GM21526 (cell line): ENCODE measurements around the gene OR8S1.
"Not testable (repeated sequence)": the region's sequence is repeated elsewhere in the genome, so short reads cannot be mapped to it uniquely, and the experiment has no call there.

Source experiments
- ATAC-seq: cut with Tn5 transposase; IDR thresholded peaks from one replicate; pipeline ENCODE4 v1.9.1; 2021; ENCODE audit warnings: moderate library complexity; ENCODE audit not compliant: unreplicated experiment, low FRiP score

The OR8S1 gene

DNA sequence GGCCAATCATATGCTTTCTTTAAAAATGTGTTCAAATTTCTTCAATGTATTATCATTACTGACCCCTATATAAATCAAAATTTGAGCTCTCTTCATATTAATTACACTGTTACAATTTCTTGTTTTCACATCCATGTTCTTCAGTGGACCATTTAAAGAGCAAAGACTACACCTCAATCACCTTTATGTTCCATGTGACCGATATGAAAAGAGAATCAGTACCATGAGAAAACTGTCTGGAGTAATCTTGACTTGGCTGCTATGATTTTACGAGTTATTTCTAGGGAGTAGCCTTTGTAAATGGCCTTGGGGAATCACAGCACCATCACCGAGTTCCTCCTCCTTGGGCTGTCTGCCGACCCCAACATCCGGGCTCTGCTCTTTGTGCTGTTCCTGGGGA is at the start of gene OR8S1:
Gene OR8S1 (plus strand): TSS at position 301 of the 400 bp plus-strand sequence. CDS start 0 bp downstream, at position 301.
- no peak for ATAC-seq

GRCh38 chr12:48482198-48482597 is 43.2 kb upstream of the OR8S1 start, which contains the start of gene C12orf54:
C12orf54 (plus strand) TSS chr12:48482498; CDS start chr12:48483297, 799 bp downstream.
- ATAC-seq, result no peak

DNA sequence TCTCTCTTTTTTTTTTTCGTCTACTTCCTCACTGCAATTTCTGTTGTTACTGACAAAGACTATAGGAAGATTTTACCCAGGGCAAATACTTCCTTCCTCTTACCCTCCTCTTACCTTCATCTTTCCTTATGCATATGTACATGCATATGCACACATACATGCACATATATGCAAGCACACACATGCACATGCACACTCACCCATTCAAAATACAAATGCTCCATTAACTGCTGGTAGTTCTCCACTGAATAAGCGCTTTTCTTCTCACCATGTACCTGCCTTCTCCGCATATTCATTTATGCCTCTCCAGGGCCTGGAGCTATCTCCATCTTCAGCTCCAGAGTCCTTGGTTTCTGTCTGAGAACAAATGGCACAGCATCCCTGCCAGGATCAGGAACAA is 42.5 kb upstream of the OR8S1 start:
- ATAC-seq, result no peak

DNA sequence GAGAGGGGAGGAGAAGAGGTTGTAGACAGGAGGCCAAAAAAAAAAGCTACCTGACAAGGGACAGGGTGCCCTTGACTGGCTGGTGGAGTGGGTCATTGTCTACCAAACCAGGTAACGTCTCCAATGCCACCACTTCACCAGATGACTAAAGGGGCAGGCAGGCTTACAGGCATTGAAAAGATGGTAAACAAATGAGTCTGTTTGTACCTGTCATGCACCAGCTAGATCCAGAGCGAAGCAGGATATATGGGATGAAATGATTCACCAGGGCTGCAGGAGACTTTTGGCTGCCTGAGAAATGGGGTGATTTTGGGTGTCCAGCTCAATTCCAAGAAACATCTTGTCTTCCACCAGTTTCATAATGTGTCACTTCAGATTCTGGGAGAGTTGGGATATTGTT is 39.2 kb upstream of the OR8S1 start:
- no peak for ATAC-seq

DNA sequence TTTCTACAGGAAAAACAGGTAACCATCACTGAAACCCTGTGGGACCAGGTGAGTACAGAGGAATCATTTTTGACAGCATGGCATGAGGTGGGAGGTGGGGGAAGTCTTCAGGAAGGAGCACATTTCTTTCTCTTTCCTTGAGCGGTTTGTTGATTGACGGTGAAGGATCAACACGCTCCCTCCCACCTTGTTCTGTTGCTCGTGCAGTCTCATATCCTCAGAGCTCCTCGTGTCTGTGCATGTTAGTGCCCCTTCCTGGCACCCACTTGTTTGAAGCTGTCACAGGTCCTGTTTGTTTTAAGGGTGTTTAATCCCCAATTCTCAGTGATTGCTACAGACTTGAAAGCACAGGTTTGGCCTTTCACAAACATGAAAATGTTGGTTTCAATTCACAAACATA is 38.8 kb upstream of the OR8S1 start:
- no peak for ATAC-seq

DNA sequence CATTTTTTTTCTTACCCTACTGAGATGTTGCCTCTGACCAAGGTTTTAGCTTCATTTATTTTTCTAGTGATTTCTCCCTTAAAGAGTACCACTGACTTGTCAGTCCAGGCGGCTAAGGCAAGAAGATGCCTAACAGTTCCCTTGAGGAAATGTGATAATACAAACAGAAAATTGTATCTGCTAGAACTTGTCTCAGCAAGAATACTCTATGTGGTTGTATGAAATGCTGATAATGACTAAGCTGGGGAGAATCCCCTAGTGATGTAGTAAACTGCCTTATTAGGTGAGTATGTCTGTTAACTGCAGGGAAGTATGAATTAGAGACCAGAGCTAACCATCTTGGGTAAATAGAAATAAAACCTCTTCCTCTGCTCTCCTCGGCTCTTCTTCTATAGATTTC is 36.4 kb upstream of the OR8S1 start:
- ATAC-seq, result peak; percentile 96

DNA sequence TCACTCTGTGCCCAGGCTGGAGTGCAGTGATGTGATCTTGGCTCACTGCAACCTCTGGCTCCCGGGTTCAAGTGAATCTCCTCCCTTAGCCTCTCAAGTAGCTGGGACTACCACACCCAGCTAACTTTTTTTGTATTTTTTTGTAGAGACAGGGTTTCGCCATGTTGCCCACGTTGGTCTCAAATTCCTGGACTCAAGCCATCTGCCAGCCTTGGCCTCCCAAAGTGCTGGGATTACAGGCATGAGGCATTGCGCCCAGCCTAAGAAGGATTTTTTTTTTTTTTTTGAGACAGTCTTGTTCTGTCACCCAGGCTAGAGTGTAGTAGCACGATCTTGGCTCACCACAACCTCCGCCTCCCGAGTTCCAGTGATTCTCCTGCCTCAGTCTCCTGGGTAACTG is 36.0 kb upstream of the OR8S1 start:
- ATAC-seq, result not testable (repeated sequence)

GRCh38 chr12:48500281-48500680 is 25.2 kb upstream of the OR8S1 start:
- ATAC-seq, result not testable (repeated sequence)

DNA sequence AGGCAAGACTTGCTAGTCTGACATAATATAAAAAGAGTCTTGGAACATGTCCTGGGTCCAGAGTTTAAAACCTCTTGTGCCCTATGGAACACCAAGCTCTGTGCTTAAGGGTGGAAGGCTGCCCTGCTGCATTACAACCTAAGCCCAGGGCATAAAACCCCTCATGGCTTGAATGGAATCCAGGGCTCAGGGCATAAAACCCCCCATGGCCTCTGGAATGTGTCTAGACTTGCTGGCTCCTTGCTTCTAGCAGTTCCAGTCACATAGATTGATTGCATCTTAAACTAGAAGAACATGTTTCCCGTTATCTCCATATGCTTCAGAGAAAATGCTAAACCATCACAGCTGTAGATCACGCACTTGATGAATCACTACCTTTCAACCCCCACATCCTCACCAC is 18.6 kb upstream of the OR8S1 start:
- not testable (repeated sequence) for ATAC-seq

- no peak for ATAC-seq
These were observed 16.4 kb upstream of the OR8S1 start for GRCh38 chr12:48508987-48509386.

DNA sequence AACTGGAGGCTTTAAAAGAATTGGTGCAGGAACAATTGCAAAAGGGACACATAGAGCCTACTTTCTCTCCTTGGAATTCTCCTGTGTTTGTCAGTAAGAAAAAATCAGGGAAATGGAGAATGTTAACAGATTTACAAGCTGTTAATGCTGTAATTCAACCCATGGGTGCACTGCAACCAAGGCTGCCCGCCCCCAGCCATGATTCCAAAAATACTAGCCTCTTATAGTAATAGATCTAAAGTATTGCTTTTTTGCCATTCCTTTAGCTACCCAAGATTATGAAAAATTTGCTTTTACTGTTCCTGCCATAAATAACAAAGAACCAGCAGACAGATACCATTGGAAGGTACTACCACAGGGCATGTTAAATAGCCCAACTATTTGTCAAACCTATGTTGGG is 15.3 kb upstream of the OR8S1 start:
- ATAC-seq, result no peak

DNA sequence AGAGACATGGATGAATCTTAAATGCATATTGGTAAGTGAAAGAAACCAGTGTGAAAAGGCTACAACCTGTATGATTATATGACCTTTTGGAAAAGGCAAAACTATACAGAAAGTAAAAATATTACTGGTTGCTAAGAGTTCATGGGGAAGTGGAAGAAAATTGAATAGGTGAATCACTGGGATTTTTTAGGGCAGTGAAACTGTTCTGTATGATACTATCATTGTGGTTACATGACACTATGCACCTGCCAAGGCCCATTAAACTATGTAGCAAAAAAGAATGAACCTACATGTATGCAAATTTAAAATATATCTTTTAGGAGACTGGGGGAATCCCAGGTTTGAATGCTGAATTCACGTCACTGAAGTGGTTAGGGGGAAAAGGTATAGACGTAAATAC is 12.6 kb upstream of the OR8S1 start:
- ATAC-seq, result peak; percentile 81

GRCh38 chr12:48514728-48515127 is 10.7 kb upstream of the OR8S1 start:
- no peak for ATAC-seq

DNA sequence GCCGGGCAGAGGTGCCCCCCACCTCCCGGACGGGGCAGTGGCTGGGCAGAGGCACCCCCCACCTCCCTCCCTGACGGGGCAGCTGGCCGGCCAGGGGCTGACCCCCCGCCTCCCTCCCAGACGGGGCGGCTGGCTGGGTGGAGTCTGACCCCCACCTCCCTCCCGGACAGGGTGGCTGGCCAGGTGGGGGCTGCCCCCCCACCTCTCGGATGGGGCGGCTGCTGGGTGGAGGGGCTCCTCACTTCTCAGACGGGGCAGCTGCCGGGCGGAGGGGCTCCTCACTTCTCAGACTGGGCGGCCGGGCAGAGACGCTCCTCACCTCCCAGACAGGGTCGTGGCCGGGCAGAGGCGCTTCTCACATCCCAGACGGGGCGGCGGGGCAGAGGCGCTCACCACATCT is 5.1 kb upstream of the OR8S1 start:
- not testable (repeated sequence) for ATAC-seq

DNA sequence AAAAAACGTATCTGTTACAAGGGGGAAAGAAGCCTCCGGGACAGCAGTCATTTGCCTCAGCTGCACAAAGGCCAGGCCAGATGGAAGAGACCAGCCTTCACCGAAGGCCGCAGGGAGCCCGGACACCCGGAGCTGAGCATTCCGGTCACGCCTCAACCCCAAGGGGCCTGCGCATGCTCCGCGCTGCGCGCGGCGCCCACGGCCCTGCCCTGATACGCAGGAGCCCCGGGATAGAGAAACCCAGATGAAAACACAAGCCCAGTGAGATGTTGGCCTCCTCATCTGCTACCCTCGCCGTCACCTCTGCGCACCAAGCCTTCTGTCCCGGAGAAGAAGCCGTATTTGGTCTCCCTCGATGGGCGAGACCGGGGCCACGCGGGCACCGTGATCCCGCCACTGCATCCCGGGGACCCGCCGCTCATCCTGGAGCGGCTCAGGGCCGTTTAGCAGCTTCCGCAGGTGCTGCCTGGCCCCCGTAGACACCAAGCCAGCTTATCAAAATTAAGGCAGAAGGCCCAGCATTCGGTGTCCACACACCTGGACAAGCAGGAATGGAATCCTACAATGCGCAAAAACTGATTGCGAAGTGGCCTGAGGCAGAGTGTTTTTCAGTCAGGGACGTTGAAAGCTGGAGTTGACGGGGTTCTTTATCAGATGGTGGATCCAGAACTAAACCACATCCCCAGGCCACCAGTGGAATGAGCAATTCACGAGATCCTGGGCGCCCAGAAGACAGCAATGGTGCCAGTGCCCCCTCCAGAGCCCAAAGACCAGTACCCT is 2.6 kb downstream of the OR8S1 start:
- ATAC-seq, result no peak

DNA sequence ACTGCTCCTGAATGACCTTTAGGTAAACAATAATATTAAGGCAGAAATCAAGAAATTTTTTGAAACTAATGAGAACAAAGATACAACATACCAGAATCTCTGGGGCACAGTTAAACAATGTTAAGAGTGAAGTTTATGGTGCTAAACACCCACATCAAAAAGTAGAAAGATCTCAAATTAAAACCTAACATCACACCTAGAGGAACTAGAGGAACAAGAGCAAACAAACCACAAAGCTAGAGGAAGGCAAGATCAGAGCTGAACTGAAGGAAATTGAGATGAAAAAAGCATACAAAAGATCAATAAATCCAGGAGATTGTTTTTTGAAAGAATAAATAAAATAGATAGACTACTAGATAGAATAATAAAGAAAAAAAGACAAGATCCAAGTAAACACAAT is 7.2 kb downstream of the OR8S1 start:
- no peak for ATAC-seq

- no peak for ATAC-seq
These were observed 11.2 kb downstream of the OR8S1 start for GRCh38 chr12:48536602-48537001.

DNA sequence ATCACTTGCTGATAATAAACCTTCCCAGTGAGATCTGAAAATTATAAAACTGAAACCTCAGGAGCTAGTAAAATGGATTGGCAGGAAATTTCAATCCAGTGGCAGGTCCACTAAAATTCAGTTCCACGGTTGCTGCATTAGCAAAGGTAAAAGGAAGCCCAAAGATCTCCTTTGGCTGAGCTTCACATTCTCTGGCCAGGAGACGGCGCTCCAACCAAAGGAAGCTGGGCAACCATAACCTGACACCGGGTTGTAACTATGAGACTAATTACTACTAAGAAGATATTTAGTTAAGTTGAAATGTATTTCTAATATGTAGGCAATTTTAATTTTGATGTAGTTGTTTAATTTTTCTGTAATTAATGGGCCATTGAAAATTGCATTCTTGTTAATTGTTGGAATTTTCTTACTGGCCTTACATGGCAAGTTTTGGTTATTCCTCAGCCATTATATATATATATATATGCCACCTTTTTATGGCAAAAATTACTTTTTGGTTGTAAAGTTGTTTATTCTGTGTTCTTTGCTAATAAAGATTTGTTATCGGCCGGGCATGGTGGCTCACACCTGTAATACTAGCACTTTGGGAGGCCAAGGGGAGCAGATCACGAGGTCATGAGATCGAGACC is 17.0 kb downstream of the OR8S1 start:
- no peak for ATAC-seq

- no peak for ATAC-seq
These were observed 20.5 kb downstream of the OR8S1 start for GRCh38 chr12:48545833-48546469.

- ATAC-seq, result not testable (repeated sequence)
These were observed 21.6 kb downstream of the OR8S1 start for GRCh38 chr12:48547012-48547411.

DNA sequence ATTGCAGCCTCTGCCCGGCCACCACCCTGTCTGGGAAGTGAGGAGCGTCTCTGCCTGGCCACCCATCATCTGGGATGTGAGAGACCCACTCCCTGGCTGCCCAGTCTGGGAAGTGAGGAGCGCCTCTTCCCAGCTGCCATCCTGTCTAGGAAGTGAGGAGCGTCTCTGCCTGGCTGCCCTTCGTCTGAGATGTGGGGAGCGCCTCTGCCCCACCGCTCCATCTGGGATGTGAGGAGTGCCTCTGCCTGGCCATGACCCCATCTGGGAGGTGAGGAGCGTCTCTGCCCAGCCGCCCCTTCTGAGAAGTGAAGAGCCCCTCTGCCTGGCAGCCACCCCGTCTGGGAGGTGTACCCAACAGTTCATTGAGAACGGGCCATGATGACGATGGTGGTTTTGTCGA is 26.2 kb downstream of the OR8S1 start:
- ATAC-seq, result not testable (repeated sequence)
